NCI-H1417 treated with DMSO at 0.1 percent for 48 hours (cell line): Measurements from ENCODE around the gene SLC11A1.

Experiments
- DNase-seq: peaks from one replicate; lab custom pipeline; 2025; lab: John Stamatoyannopoulos, UW

The SLC11A1 gene, protein sequence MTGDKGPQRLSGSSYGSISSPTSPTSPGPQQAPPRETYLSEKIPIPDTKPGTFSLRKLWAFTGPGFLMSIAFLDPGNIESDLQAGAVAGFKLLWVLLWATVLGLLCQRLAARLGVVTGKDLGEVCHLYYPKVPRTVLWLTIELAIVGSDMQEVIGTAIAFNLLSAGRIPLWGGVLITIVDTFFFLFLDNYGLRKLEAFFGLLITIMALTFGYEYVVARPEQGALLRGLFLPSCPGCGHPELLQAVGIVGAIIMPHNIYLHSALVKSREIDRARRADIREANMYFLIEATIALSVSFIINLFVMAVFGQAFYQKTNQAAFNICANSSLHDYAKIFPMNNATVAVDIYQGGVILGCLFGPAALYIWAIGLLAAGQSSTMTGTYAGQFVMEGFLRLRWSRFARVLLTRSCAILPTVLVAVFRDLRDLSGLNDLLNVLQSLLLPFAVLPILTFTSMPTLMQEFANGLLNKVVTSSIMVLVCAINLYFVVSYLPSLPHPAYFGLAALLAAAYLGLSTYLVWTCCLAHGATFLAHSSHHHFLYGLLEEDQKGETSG

DNA sequence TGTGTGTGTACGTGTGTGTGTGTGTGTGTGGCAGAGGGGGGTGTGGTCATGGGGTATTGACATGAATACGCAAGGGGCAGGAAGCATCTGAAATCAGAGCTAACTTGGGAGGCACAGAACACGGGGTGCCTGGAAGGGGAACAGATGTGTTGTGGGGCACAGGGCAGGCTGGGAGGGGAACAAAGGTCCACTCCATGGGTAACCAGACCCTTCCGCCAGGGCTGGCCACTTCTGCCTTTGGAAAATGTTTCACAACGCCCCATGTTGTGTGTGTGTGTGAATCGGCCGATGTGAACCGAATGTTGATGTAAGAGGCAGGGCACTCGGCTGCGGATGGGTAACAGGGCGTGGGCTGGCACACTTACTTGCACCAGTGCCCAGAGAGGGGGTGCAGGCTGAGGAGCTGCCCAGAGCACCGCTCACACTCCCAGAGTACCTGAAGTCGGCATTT is at the start of gene SLC11A1:
Gene SLC11A1 (plus strand): TSS at position 358 of the 451 bp plus-strand sequence. CDS start 96 bp downstream, outside the sequence.
- no peak for DNase-seq

DNA sequence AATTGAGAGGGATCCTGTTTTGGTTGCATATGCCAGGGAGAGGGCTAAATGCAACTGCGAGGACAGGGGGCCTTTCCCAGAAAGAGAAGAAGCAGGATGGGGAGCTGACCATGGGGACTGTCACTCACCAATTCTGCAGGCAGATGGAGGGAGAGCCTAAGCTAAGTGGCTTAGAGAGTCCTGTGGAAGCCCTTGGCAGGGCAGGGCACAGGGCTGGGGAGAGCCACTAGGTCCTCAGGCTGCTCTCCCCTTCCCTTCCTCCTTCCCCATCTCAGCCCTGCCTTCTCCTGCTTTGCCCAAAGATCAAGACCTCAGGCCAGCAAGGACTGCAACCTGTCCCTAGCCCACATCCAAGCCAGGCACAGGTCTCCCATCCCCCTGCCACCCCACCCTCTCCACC is 49.8 kb upstream of the SLC11A1 start:
- DNase-seq = no peak

DNA sequence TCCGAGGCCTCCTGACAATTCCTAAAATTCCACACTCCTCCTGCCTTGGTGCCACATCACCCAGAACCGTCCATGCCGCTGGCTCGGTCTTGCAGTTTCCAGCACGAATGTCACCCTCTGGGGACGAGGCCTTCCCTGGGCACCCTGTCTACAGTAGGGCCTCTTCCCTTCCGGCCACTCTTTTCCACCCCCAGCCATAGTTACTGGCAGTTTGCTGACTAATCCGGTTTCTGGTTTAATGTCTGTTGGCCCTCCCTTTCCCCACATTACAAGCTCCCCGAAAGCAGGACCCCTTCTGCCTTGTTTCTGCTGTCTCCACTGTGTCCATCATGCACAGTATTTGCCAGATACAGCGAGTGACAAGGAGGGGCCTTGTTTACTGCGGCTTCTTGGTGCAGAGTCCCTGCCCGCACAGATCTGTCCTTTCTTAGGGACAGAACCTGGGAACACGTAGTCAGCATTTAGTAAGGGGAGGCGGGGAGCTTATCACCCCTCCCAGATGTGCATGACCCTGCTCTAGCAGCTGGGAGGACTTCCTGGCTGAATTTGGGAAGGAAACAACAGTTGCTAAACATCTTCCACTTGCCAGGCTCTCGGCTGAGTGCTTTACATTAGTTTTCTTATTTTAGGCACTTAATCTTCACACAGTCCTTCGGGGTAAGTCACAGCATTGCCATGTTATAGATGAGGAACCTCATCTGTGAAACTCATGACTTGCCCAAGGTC is 49.0 kb upstream of the SLC11A1 start:
- DNase-seq = no peak

DNA sequence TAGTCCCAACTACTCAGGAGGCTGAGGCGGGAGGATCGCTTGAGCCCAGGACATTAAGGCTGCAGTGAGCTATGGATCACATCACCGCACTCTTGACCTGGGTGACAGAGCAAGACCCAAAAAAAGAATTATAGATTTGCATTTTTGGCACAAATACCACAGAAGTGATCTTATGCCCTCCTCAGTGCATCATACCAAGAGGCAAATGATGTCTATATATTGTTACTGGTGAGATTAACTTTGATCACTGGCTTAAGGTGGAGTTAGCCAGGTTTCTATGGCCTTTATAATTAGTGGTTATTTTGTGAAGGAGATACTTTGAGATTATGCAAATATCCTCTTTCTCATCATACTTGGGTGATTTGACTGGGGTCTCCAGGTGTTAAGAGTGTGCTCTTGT is 47.5 kb upstream of the SLC11A1 start:
- no peak for DNase-seq

DNA sequence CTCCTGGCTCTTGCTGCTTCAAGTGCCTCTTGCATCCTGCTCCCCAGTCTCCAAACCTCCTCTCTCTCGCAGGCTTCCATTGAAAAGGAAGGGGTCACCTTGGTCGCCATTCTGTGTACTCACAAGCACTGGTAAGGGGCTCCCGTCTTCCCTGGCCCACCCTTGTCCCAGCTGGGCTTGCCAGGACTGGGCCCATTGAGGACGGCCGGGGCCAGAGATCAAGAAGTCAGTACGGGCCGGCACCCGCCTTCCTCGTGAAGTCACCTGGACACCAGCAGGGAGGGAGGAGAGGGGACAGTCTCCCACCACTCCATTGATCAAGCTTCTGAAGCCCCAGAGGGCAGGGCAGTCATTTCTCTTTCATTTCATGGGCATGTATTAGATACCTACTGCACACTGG is 41.4 kb upstream of the SLC11A1 start:
- DNase-seq = no peak

DNA sequence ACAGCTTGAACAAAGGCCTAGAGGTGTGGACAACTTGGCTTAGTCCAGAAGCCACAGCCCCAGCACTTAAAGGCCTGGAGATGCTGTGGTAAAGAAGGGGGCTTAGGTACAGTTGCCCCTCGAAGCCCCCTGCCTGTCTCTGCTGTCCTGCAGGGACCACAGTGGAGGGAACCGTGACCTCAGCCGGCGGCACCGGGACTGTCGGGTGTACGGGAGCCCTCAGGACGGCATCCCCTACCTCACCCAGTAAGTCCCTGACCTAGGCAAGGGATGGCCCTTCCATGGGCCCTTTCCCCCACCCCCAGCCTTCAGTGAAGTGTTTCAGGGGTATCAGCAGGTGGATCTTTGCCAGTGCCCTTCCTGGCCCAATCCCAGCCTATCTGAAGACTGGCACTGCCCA is 40.7 kb upstream of the SLC11A1 start:
- no peak for DNase-seq

DNA sequence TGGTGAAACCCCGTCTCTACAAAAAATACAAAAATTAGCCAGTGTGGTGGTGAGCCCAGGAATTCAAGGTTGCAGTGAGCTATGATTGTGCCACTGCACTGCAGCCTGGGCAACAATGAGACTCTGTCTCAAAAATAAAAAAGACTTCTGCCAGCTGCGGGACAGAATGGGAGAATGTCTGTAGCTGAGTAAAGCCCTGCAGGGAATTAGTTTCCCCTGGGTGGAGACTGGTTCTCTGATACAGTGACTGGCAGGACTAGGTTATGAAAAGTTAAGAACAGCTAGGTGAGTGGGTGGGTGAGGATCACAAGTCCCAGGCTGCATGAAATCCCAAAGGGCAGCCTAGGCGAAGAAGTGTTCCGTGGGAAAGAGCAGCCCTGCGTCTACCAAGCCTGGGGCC is 39.2 kb upstream of the SLC11A1 start:
- DNase-seq = no peak

DNA sequence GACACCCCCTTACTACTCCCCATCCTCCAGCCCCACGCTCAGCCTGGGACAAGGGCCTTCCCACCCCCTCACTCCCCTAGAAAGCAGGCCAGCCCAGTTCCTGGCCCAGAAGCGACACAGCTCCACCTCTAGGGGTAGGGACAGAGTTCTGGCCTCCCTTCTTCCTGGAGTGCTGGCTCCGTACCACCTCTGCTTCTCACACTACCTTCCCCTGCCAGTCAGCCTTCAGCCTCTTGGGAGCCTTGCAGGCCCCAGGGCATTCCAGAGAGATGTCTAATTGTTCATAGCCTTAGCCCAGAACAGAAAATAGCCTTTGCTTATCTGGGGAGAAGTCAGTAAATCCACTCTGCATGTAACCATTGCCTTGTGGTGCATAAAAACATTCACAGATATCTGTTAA is 38.5 kb upstream of the SLC11A1 start:
- DNase-seq = no peak

DNA sequence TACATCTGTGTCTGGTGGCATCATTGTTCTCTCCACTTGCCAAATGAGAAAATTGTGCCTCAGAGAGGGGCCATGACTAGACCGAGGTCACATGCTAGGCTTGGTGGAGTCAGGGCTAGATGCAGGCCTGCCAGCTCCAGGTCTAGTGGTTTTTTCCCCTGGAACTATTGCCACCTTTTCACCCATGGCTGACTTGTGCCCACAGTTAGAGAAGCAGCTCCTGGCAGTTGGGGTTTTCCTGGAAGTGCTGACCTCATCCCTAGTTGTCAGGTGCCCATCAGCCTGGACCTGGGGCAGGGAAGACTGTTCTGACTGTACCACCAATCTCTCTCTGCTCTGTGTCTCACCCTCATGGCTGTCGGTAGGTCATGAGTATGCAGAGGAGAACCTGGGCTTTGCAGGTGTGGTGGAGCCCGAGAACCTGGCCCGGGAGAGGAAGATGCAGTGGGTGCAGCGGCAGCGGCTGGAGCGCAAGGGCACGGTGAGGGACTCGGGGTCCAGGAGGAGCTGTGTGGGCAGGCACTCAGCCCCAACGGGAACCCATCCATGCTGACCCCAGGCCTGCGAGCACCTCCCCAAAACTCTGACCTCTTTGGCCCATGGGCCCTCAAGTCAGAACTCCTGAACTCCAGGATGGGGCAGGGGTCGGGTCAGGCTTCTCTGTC is 37.9 kb upstream of the SLC11A1 start:
- DNase-seq = no peak

DNA sequence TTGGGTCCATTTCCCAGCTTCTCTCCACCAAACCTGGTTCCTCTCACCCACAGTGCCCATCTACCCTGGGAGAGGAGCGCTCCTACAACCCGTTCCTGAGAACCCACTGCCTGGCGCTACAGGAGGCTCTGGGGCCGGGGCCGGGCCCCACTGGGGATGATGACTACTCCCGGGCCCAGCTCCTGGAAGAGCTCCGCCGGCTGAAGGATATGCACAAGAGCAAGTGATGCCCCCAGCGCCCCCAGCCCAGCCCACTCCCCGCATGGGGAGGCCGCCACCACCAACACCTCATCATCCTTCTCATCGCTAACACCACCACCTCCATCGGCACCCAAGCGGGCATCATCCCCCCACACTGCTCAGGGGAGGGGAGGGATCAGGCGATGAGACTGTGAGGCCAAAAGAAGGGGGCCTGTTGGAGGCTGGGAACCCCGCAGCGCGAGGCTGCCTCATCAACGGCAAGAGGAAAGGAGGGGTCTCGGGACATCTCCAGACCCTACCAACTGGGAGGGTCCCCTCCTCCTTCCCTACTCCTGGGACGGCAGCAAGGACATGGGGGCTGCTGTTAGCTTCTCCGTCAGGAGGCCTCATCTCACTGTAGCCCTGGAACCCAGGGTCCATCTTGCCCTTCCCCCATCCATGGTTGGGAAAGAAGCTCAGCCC is 37.2 kb upstream of the SLC11A1 start:
- DNase-seq = no peak

DNA sequence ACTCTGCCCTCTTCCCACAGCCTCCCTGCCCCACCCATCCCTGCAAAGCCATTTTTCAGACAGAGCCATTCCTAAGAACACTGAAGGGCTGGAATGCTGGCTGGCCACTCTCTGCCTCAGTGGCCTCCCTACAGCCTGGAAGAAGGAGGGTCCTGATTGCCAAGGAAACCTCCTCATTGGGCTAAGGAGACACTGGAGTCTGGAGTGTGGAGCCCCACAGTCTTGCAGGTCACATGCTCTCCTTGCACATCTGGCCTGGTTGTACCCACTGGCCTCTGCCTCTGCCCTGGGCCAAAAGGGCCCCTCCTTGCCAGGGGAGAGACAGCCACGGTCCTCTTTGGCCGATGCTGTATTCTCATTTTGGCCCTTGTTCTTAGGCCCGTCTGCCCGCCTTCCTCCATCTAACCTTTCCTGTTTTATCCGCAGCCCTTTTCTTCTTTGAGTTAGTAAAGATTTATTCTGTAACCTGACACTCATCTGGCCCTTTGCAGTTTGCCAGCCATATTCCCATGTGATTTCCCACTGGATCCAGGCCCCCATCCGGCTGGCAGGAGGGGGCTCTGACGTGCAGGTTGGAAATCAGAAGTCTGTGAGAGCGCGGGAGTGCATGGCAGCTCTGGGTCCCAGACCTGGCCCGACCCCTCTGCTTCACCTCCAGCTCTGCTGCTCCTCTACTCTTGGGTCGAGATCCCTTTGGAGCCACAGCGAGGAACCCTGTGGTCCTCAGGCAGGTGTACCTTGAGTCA is 36.4 kb upstream of the SLC11A1 start:
- no peak for DNase-seq

DNA sequence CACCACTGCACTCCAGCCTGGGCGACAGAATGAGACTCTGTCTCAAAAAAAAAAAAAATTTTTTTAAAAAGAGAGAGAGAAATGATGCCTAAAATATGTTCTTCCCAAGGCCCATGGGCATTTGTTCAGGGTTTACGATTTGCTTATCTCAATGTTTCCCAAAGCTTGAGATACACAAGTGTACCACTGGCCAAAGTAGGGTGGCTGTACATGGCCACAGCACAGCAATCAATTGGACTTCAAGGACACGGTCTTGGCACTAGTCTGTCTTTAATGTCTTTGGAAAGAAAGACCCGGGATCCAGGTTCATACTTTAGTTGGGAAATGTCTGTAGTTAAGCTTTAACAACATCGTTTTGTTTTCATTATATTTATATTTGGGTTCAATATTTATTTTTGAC is 34.9 kb upstream of the SLC11A1 start:
- no peak for DNase-seq

DNA sequence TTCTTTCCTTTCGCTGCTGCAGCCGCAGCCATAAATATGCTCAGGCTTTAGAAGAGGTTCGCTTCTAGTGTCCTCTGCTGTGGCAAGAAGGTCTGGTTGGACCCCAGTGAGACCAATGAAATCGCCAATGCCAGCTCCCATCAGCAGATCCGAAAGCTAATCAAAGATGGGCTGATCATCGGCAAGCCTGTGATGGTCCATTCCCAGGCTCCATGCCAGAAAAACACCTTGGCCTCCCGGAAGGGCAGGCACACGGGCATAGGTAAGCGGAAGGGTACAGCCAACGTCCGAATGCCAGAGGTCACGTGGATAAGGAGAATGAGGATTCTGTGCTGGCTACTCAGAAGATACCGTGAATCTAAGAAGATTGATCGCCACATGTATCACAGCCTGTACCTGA is 28.0 kb upstream of the SLC11A1 start:
- no peak for DNase-seq

DNA sequence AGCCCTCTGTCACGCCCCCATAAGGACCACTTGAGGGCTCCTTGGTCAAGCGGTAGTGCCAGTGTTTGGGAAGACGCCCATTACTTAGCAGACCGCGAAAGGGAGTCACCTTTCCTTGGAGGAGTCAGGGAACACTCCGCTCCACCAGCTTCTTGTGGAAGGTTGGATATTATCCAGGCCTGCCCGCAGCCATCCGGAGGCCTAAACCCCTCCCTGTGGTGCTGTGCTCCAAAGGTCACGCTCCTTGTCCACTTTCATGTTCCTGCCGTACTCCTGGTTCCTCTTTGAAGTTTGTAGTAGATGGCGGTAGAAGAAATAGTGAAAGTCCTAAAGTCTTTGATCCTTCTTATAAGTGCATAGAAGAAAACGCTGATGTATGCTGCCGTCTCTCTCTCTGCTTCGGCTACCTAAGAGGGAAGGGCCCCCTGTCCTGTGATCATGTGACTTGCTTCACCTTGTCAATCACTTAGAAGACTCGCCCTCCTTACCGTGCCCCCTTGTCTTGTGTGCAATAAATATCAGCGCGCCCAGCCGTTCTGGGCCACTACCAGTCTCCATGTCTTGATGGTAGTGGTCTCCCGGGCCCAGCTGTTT is 27.1 kb upstream of the SLC11A1 start:
- no peak for DNase-seq

DNA sequence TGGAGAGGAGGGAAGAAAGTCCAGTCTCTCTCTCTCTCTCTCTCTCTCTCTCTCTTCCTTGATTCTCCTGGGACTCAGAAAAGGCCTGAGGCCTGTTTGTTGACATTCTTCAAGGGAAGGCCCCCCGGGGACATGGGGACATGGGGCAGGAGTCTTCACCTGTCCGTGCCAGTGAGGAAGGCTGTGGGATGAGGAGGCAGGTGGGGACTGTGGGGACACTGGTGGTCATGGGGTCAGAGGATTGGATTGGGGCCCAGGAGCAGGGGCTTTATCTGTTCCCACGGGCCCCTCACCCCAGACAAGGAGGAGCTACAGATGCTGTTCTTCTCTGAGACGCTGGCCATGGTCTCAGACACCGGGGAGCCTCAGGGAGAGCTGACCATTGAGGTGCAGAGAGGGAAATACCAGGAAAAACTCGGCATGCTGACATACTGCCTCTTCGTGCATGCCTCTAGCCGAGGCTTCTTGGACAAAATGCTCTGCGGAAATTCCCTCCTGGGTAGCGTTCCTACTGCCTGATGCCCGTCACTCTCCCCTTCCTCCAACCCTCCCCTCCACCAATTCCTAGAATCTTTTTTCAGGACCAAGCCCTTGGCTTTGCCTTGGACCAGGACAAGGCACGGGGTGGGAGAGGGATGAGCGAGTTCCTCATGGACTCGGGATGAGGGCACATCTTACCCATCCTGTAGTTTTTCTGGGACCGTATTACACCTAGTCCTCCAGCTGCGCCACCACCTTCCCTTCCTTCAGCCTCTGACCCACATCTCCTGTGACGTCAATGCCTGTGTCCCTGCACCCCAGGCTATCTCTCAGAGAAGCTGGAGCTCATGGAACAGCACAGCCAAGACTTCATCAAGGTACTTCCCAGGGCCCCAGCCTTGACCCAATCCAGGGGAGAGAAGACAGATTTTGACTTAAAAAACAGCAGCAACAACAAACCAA is 24.6 kb upstream of the SLC11A1 start:
- no peak for DNase-seq

DNA sequence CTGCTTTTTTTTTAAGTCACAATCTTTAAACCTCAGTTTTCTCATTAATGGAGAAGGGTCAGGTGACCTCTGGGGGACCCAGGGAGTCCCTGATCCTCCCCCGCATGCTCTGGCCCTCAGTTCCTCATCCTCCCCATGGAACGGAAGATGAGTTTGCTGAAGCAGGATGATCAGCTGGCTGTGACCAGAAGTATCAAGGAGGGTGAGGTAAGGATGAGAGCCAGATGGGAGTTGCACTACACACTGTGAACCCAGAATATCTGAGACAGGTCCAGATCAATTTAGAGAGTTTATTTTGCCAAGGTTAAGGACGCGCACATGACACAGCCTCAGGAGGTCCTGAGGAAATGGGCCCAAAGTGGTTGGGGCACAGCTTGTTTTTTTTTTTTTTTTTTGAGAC is 21.6 kb upstream of the SLC11A1 start:
- DNase-seq = no peak

DNA sequence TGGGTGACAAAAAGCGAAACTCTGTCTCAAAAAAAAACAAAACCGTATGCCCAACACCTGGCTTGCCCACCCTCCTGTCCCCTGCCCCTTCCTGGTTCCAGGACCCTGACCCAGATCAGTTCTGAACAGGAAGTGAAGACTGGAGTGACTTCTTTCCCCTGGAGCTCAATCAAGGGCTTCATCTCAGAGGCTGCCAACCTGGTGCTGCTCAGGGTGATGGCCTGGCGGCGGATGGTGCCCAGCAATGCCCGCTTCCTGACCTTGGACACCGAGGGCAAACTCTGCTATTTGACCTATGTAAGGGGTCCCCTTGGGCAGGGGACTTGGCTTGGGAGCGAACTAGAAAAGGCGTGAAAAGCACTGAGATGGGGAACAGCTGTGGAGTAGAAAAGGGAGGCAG is 19.5 kb upstream of the SLC11A1 start:
- no peak for DNase-seq

DNA sequence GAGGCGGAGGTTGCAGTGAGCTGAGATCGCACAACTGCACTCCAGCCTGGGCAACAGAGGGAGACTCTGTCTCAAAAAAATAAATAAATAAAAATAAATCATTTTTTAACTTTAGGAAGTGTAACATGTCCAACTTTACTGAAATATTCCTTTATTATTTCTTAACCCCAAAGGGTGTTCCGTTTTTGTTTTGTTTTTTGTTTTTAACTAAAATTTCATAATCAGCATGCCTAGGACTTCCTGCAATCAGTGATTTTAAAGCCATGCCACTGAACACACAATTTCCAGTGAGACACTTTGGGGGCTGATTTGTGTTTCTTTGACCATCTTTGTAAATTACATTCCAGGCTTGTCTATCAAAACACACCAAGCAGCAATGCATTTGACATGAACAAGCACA is 18.3 kb upstream of the SLC11A1 start:
- no peak for DNase-seq

DNA sequence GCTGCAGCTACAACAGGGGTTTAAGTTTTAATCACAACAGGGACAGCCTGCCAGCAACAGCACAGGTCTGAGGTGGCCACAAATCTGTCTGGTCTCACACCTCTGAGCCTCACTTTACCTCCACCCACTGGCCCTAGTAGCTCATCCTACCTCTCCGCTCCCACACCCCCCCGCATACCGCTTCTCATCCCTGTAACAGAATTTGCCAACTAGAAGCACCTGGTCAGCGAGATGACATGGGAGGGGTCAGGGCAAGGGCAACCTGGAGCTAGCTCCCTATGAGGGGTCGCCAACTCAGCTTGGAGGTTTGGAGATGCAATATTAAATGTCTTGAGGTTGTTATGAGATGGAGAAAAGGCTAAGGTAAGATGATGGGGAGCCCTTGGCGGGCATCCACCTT is 17.9 kb upstream of the SLC11A1 start:
- DNase-seq = no peak
